Pulmonary artery endothelial cell (primary cell): ENCODE data around the gene GPRC5B. TPM values are rescaled to one million over a fixed set of nuclear protein-coding genes. Genes with fewer than 3 reads are reported as not detected.
A peak's percentile ranks its signal among the peaks of the same experiment; 100 is the strongest.

Source experiments
- DNase-seq: peaks from one replicate; pipeline ENCODE4 v3.0.0-alpha.2; 2011; ENCODE audit warnings: low read depth, low spot score
- total RNA-seq: library from RNA; depleted of rRNA; stranded (reverse); fragments of >200 nt; gene quantifications from 2 replicates; pipeline ENCODE4 v1.2.3, GENCODE V29; 2014

The GPRC5B gene
- total RNA-seq, 1 donor from 2014 or later = 21.0 TPM

GRCh38 chr16:19898166-19898565, 13.5 kb upstream of the GPRC5B start:
- no peak for DNase-seq

- DNase-seq = no peak
These were observed 12.3 kb upstream of the GPRC5B start for GRCh38 chr16:19896951-19897350.

GRCh38 chr16:19894586-19894985, 9.9 kb upstream of the GPRC5B start:
- DNase-seq = no peak

- no peak for DNase-seq
These were observed 8.3 kb upstream of the GPRC5B start for GRCh38 chr16:19892902-19893301.

GRCh38 chr16:19890901-19891300, 6.3 kb upstream of the GPRC5B start:
- DNase-seq = no peak

- DNase-seq = no peak
These were observed 4.2 kb upstream of the GPRC5B start for GRCh38 chr16:19888834-19889233.

- DNase-seq = peak; percentile 36
These were observed 1.7 kb upstream of the GPRC5B start for GRCh38 chr16:19886073-19886941.

- no peak for DNase-seq
These were observed 914 bp upstream of the GPRC5B start for GRCh38 chr16:19885451-19886072.

GRCh38 chr16:19883966-19884485, 622 bp downstream of the GPRC5B start:
- no peak for DNase-seq

- no peak for DNase-seq
These were observed 1.2 kb downstream of the GPRC5B start for GRCh38 chr16:19883296-19883965.

- DNase-seq = no peak
These were observed 2.0 kb downstream of the GPRC5B start for GRCh38 chr16:19882646-19883045.

GRCh38 chr16:19882186-19882585, 2.5 kb downstream of the GPRC5B start:
- no peak for DNase-seq

GRCh38 chr16:19881783-19882182, 2.9 kb downstream of the GPRC5B start:
- DNase-seq = no peak

- no peak for DNase-seq
These were observed 3.6 kb downstream of the GPRC5B start for GRCh38 chr16:19881028-19881427.

- no peak for DNase-seq
These were observed 5.3 kb downstream of the GPRC5B start for GRCh38 chr16:19879241-19879792.

GRCh38 chr16:19878757-19879156, 5.9 kb downstream of the GPRC5B start:
- DNase-seq = no peak

- no peak for DNase-seq
These were observed 8.1 kb downstream of the GPRC5B start for GRCh38 chr16:19876501-19877059.

- DNase-seq = no peak
These were observed 8.7 kb downstream of the GPRC5B start for GRCh38 chr16:19875900-19876299.

GRCh38 chr16:19874851-19875546, 9.6 kb downstream of the GPRC5B start:
- no peak for DNase-seq

- no peak for DNase-seq
These were observed 10.6 kb downstream of the GPRC5B start for GRCh38 chr16:19874026-19874425.

GRCh38 chr16:19872935-19873334, 11.7 kb downstream of the GPRC5B start:
- no peak for DNase-seq
